Activated B cell treated with CpG ODN at 0.5 μM for 24 hours (primary cell): ENCODE data around the gene GBX1. TPM values are rescaled to one million over a fixed set of nuclear protein-coding genes. Genes with fewer than 3 reads are reported as not detected.

Experiments used
- ATAC-seq: fragments of 200-7000 bp; cut with Tn5 transposase; one replicate; pipeline ENCODE4 v1.10.0; 2021; ENCODE audit warnings: low read depth, mild to moderate bottlenecking, moderate library complexity
- CTCF ChIA-PET: fragments of 350-600 bp; sonication (Branson Sonifier 250); formaldehyde crosslinking; loops from one replicate; lab custom pipeline; 2021; ENCODE audit warnings: antibody characterized with exemption; lab: Charles Lee
- POLR2A ChIA-PET: fragments of 350-600 bp; sonication (Branson Sonifier 250); formaldehyde crosslinking; loops from one replicate; lab custom pipeline; 2021; ENCODE audit warnings: antibody characterized with exemption; lab: Charles Lee
- DNase-seq: peaks from one replicate; pipeline ENCODE4 v3.0.0; 2022
- H3K27ac Mint-ChIP-seq: one replicate; pipeline ENCODE4 v1.8.0; 2020; ENCODE audit warnings: mixed read lengths
- H3K27me3 Mint-ChIP-seq: one replicate; pipeline ENCODE4 v1.8.0; 2021; ENCODE audit warnings: mixed read lengths
- H3K36me3 Mint-ChIP-seq: one replicate; pipeline ENCODE4 v1.8.0; 2021; ENCODE audit warnings: low read depth, mixed read lengths
- H3K4me1 Mint-ChIP-seq: one replicate; pipeline ENCODE4 v1.8.0; 2021; ENCODE audit warnings: mixed read lengths
- H3K4me3 Mint-ChIP-seq: one replicate; pipeline ENCODE4 v1.8.0; 2020; ENCODE audit warnings: mild to moderate bottlenecking, mixed read lengths
- H3K9me3 Mint-ChIP-seq: one replicate; pipeline ENCODE4 v1.8.0; 2020; ENCODE audit warnings: mixed read lengths
- intact Hi-C: fragments of 100-400 bp; cut with micrococcal nuclease; formaldehyde crosslinking; loops from one replicate; pipeline ENCODE4 v1.15.1; 2024
- total RNA-seq: library from RNA; stranded (reverse); gene quantifications from 2 replicates; pipeline ENCODE4 v1.2.3, GENCODE V29; 2022
- TF ChIP-seq, protein P1 (sequence below): fragments of 200-600 bp; IDR thresholded peaks from one replicate; pipeline ENCODE4 v1.8.0; 2022; ENCODE audit warnings: antibody characterized with exemption, mild to moderate bottlenecking

GBX1 gene
- total RNA-seq, 1 donor from 2014 or later: not detected

DNA sequence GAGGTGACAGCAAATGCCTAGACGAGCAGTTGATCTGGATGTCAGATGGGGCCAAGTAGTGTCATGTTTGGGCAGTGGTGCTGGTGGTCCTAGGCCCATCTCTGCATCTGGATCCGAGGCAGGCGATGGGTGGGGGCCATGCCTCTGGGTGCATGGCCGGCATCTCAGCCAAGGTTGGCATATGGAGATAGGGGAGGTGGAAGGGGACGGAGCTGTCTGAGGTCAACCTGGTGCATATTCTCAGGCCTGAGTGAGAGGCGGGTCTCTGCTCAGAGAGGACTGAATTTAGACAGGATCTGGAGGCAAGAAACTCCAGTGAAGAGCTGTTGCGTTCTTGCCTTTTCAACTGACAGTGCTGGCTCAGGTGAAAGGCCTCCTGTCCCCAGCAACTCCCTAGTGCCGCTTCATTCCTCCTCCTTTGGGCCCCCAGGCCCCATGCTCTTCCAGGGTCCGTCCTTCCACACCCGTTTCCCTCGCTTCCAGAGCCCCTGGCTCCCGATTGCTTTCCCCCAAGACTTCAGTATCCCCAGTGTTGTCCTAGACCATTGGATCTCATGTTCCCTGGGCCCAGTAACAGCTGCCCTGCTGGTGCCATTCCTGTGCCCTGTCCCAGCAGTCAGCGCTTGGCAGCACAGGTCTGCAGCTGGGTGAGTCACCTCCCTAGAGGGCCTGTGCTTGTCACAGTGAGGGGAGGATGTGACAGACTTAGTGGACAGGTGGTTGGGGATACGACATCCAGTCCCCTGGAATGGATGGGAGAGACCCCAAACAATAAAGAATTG is 32.6 kb downstream of the GBX1 start:
- Mint-ChIP-seq H3K27ac (no peak overlapping the region), H3K36me3 (no peaks in the 10 kb centered on the region), H3K4me3 (no peak overlapping the region), H3K9me3 (no peaks in the 10 kb centered on the region), H3K27me3 (no peaks in the 10 kb centered on the region), H3K4me1 (no peaks in the 10 kb centered on the region)
- intact Hi-C loops: no loop called here
- DNase-seq (no peak), ATAC-seq (no peak)
- TF ChIP-seq, protein P1, sequence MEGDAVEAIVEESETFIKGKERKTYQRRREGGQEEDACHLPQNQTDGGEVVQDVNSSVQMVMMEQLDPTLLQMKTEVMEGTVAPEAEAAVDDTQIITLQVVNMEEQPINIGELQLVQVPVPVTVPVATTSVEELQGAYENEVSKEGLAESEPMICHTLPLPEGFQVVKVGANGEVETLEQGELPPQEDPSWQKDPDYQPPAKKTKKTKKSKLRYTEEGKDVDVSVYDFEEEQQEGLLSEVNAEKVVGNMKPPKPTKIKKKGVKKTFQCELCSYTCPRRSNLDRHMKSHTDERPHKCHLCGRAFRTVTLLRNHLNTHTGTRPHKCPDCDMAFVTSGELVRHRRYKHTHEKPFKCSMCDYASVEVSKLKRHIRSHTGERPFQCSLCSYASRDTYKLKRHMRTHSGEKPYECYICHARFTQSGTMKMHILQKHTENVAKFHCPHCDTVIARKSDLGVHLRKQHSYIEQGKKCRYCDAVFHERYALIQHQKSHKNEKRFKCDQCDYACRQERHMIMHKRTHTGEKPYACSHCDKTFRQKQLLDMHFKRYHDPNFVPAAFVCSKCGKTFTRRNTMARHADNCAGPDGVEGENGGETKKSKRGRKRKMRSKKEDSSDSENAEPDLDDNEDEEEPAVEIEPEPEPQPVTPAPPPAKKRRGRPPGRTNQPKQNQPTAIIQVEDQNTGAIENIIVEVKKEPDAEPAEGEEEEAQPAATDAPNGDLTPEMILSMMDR: no peak
- POLR2A ChIA-PET: no interaction called here
- CTCF ChIA-PET: interaction anchor here (1.3 kb wide), 1 partner anchor 24 kb away, joined by 4 read pairs; no protein-coding TSS in a partner anchor

DNA sequence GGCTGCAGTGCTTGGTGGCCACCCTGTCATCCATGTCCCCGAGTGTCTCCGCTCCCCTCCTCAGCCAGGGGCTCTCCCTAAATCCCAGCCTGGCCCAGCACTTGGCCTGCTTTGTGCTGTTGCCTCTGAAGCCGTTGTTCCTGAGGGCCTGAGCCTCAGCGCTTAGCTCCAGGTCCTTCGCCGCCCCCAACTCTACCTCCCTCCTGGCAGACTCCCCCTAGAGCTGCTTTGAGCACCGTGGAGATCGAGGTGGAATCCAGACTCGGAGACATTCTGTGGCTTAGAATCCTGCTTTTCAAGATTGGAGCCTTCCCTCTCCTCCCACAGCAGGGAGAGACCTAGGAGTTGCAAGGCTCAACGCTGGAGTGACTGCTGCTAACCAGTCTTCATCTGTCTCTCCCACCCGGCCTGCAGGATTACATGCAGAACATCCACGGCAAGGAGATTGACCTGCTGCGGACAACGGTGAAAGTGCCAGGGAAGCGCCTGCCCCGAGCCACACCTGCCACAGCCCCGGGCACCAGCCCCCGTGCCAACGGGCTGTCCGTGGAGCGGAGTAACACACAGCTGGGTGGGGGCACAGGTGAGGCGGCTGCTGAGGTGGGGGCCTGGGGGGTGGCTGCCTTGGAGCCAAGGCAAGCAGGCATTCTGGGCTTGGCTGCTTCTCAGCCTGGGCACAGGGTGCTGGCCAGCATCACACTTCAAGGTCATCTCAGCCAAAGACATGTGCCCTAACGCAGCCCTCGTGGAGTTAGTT is 33.3 kb downstream of the GBX1 start:
- ChIA-PET CTCF (no interaction called here), POLR2A (no interaction called here)
- intact Hi-C loops: no loop called here
- Mint-ChIP-seq H3K27me3 (no peaks in the 10 kb centered on the region), H3K27ac (no peak overlapping the region), H3K4me3 (no peak overlapping the region), H3K36me3 (no peaks in the 10 kb centered on the region), H3K4me1 (no peaks in the 10 kb centered on the region), H3K9me3 (no peaks in the 10 kb centered on the region)
- DNase-seq: no peak
- no peak for ATAC-seq
- TF ChIP-seq, protein P1: no peak

DNA sequence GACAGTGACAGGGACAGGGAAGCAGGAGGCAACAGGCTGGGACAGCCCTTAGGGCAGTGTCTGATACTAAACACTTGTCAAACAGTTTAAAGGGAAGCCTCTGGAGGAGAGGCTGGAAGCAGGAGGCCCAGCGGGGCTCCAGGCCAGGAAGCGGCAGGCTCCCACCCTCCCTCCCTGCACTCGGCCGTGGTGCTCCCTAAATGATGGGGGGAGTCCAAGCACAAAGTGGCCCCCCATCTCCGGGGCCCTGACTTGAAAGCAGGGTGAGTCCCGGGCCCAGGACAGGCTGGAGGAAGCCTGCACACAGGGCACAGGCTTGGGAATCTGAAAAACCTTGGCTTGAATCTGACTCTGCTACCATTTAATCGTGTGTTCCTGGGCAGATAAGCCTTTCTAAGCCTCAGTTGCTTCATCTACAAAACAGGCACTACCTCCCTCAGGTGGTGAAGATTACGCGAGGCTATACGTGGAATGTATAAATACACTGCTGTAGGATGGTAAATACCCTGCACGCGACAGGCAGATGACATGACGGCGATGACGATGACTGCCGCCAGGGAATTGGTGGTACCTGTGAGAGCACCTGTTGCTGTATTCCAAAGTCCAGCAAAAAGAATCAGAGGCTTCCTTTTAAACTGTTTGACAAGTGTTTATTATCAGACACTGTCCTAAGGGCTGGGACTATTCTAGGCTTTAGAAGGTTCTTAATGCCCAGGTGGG is 34.1 kb downstream of the GBX1 start:
- ChIA-PET POLR2A (no interaction called here), CTCF (no interaction called here)
- intact Hi-C loops: no loop called here
- no peaks in the 10 kb centered on the region for H3K4me1 Mint-ChIP-seq
- no peaks in the 10 kb centered on the region for H3K9me3 Mint-ChIP-seq
- DNase-seq: no peak
- no peak for ATAC-seq
- no peaks in the 10 kb centered on the region for H3K27me3 Mint-ChIP-seq
- no peak overlapping the region for H3K4me3 Mint-ChIP-seq
- TF ChIP-seq, protein P1: no peak
- no peak overlapping the region for H3K27ac Mint-ChIP-seq
- no peaks in the 10 kb centered on the region for H3K36me3 Mint-ChIP-seq

DNA sequence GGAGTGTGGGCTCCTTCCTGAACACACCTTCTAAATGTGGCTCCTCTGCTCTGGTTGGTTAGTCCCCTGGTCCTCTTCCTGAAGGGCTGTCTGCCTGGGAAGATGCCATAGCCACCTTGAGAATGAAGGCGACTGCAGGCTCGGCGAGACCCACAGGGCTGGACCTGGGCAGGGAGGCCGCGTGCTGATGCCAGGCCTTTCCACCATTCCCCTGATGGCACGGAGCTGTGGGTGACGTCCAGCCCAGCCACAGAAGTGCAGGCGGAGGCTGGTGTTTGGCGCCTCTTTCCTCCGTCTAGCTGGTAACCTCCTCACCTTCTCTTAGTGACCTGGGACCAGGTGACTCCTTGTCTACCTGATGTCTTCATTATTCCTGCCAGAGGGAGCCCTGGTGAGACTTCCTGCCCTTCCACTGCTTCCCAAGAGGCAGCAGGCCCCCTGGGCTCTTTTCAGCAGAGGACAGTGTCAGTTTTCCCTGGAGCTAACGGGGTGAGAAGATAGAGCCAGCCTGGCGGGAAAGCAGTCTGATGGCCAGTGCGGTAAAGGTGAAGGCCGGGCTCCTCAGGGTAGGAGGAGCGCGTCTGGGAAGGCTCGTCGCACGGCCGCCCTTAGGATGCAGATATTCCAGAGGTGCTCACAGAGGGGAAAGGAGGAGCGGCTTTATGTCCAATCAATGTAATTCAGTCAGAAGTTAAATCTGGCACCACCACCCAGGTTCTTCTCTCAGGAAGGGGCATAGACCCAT is 34.9 kb downstream of the GBX1 start:
- ChIA-PET CTCF (no interaction called here), POLR2A (no interaction called here)
- Mint-ChIP-seq H3K27ac (no peak overlapping the region), H3K27me3 (no peaks in the 10 kb centered on the region), H3K4me1 (no peaks in the 10 kb centered on the region), H3K9me3 (no peaks in the 10 kb centered on the region), H3K4me3 (no peak overlapping the region), H3K36me3 (no peaks in the 10 kb centered on the region)
- no peak for DNase-seq
- intact Hi-C loops: no loop called here
- no peak for ATAC-seq
- TF ChIP-seq, protein P1: no peak
